ENCODE measurements around the gene ZNF768. TPM values are rescaled to one million over a fixed set of nuclear protein-coding genes. Genes with fewer than 3 reads are reported as not detected.

ZNF768 gene
- polyA plus RNA-seq, 1 experiment: 17.2 TPM

GRCh38 chr16:30555315-30556124, 29.2 kb upstream of the ZNF768 start:
- TF ChIP-seq, protein P1, sequence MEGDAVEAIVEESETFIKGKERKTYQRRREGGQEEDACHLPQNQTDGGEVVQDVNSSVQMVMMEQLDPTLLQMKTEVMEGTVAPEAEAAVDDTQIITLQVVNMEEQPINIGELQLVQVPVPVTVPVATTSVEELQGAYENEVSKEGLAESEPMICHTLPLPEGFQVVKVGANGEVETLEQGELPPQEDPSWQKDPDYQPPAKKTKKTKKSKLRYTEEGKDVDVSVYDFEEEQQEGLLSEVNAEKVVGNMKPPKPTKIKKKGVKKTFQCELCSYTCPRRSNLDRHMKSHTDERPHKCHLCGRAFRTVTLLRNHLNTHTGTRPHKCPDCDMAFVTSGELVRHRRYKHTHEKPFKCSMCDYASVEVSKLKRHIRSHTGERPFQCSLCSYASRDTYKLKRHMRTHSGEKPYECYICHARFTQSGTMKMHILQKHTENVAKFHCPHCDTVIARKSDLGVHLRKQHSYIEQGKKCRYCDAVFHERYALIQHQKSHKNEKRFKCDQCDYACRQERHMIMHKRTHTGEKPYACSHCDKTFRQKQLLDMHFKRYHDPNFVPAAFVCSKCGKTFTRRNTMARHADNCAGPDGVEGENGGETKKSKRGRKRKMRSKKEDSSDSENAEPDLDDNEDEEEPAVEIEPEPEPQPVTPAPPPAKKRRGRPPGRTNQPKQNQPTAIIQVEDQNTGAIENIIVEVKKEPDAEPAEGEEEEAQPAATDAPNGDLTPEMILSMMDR (IDR thresholded peaks at IDR 0.05; ENCODE audit: insufficient read depth, low read depth, low read length): no peak
- Histone ChIP-seq H3K36me3 (ENCODE audit: control insufficient read depth, insufficient read depth, low read length) (peaks cover 15% of the 10 kb centered on the region), H3K4me3 (ENCODE audit: low read depth, low read length) (no peak overlapping the region), H3K27me3 (ENCODE audit: control insufficient read depth, insufficient read depth, low read length) (no peaks in the 10 kb centered on the region)
- no peak for DNase-seq (ENCODE audit: low read depth)
- CTCF ChIA-PET: no interaction called here
- POLR2A ChIA-PET: interaction anchor here (0.5 kb wide), 1 partner anchor 56 kb away, joined by 9 read pairs; no protein-coding TSS in a partner anchor

DNA sequence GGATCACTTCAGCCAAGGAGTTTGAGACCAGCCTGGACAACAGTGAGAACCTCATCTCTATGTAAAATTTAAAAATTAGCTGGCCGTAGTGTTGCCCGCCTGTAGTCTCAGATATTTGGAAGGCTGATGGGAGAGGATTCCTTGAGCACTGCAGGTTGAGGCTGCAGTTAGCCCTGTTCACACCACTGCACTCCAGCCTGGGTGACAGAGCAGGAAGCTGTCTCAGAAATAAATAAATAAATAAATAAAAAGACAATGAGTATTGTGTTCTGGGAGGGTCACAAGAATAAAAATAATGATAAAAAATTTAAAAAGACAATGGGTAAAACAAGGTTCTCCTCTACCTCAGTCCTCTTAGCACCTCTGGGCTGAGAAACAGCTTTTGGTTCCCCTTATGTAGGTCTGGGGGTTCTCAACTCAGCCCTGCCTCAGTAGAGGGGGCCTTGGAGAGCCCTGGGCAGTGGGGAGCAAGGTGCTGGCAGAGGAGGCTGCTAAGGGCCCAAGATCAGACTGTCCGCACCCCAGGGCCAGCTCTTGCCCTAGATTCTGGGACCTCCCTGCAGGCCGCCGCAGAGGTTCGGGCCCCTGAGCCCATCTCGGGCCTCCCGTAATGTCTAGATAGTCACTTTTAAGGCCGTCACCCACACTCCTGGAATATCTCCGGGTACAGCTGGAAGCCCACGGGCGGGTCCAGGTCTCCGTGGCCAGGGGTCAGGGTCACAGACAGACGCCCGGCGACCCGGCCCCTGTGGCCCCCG, 28.4 kb upstream of the ZNF768 start:
- POLR2A ChIA-PET: no interaction called here
- Histone ChIP-seq H3K36me3 (ENCODE audit: control insufficient read depth, insufficient read depth, low read length) (peaks cover 15% of the 10 kb centered on the region), H3K4me3 (ENCODE audit: low read depth, low read length) (no peak overlapping the region), H3K27me3 (ENCODE audit: control insufficient read depth, insufficient read depth, low read length) (no peaks in the 10 kb centered on the region)
- TF ChIP-seq, protein P1 (IDR thresholded peaks at IDR 0.05; ENCODE audit: insufficient read depth, low read depth, low read length): no peak
- CTCF ChIA-PET: no interaction called here
- no peak for DNase-seq (ENCODE audit: low read depth)

GRCh38 chr16:30553393-30553899, 27.1 kb upstream of the ZNF768 start:
- Histone ChIP-seq H3K27me3 (ENCODE audit: control insufficient read depth, insufficient read depth, low read length) (no peaks in the 10 kb centered on the region), H3K36me3 (ENCODE audit: control insufficient read depth, insufficient read depth, low read length) (peaks cover 15% of the 10 kb centered on the region), H3K4me3 (ENCODE audit: low read depth, low read length) (no peak overlapping the region)
- ChIA-PET CTCF (no interaction called here), POLR2A (no interaction called here)
- no peak for DNase-seq (ENCODE audit: low read depth)
- TF ChIP-seq, protein P1 (IDR thresholded peaks at IDR 0.05; ENCODE audit: insufficient read depth, low read depth, low read length): no peak

DNA sequence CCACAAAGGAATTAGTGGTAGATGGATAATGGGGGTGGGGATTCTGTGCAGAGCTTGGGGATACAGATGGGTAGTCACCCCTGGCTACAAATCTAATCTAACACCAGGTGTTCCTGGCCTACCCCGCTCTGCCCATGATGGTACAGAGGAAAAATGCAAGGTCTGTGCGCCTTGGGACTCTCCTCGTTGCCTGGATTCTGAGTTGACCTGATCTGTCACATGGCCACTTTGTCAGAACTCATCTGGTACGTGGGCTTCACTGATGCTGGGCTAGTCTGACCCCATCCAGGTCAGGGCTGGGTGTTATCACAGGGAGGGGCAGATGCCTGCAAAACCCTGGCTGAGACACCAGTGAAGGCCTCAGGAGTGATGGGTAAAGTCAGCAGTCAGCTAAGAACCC, 26.6 kb upstream of the ZNF768 start:
- POLR2A ChIA-PET: no interaction called here
- TF ChIP-seq, protein P1 (IDR thresholded peaks at IDR 0.05; ENCODE audit: insufficient read depth, low read depth, low read length): no peak
- Histone ChIP-seq H3K27me3 (ENCODE audit: control insufficient read depth, insufficient read depth, low read length) (no peaks in the 10 kb centered on the region), H3K36me3 (ENCODE audit: control insufficient read depth, insufficient read depth, low read length) (peaks cover 15% of the 10 kb centered on the region), H3K4me3 (ENCODE audit: low read depth, low read length) (no peak overlapping the region)
- CTCF ChIA-PET: no interaction called here
- no peak for DNase-seq (ENCODE audit: low read depth)

DNA sequence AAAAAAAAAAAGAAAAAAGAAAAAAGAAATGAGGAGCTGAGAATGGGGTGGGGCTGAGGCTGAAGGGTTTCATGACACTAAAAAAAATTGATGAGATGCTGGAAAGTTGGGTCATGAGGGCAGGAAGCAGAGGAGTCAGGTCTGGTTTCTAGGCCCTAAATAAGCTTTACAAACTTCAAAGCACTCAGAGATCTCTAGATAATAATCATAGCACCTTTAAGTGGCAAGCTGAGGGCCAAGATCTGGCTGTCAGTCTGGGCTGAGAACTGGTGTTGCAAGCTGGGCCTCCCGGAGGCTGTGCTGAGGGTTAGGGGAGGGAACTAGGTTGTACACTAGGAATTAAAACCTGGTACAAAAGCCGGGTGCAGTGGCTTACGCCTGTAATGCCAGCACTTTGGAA, 25.4 kb upstream of the ZNF768 start:
- no peak overlapping the region for H3K4me3 ChIP-seq (ENCODE audit: low read depth, low read length)
- DNase-seq (ENCODE audit: low read depth): no peak
- H3K36me3 ChIP-seq (ENCODE audit: control insufficient read depth, insufficient read depth, low read length): peaks cover 15% of the 10 kb centered on the region
- H3K27me3 ChIP-seq (ENCODE audit: control insufficient read depth, insufficient read depth, low read length): no peaks in the 10 kb centered on the region
- TF ChIP-seq, protein P1 (IDR thresholded peaks at IDR 0.05; ENCODE audit: insufficient read depth, low read depth, low read length): no peak
- CTCF ChIA-PET: interaction anchor here (0.7 kb wide), 1 partner anchor 102 kb away, joined by 3 read pairs; no protein-coding TSS in a partner anchor
- POLR2A ChIA-PET: interaction anchor here (0.6 to 0.7 kb wide), 2 partner anchors 77 to 176 kb away, joined by 3 to 5 read pairs; no protein-coding TSS in a partner anchor

Data from BJ (cell line).